Neural progenitor cell (in vitro differentiated cells): ENCODE data around the gene EDEM2. TPM values are rescaled to one million over a fixed set of nuclear protein-coding genes. Genes with fewer than 3 reads are reported as not detected.
"Not testable (repeated sequence)": the region's sequence is repeated elsewhere in the genome, so short reads cannot be mapped to it uniquely, and the experiment has no call there.

Experiments used
- DNase-seq: peaks from one replicate; pipeline ENCODE4 v3.0.0-alpha.2; 2016; ENCODE audit warnings: low spot score
- H2AFZ ChIP-seq: fragments of 200-600 bp; sonication (generic); replicated peaks from 2 replicates; pipeline ENCODE4 v1.6.1; 2016; ENCODE audit warnings: antibody characterized with exemption
- H3F3A ChIP-seq: fragments of 200-600 bp; sonication (generic); 2 replicates; pipeline ENCODE4 v1.6.1; 2016; ENCODE audit warnings: antibody characterized with exemption, low read depth
- H3K27ac ChIP-seq: fragments of 200-600 bp; sonication (generic); 2 replicates; pipeline ENCODE4 v1.5.1; 2016; ENCODE audit warnings: mild to moderate bottlenecking
- H3K27me3 ChIP-seq: fragments of 200-600 bp; sonication (generic); 2 replicates; pipeline ENCODE4 v1.6.1; 2016; ENCODE audit warnings: mild to moderate bottlenecking, moderate library complexity
- H3K36me3 ChIP-seq: fragments of 200-600 bp; sonication (generic); 2 replicates; pipeline ENCODE4 v1.5.1; 2016
- H3K4me1 ChIP-seq: fragments of 200-600 bp; sonication (generic); 2 replicates; pipeline ENCODE4 v1.6.1; 2016; ENCODE audit warnings: mixed run types
- H3K4me2 ChIP-seq: fragments of 200-600 bp; sonication (generic); 2 replicates; pipeline ENCODE4 v1.6.1; 2016
- H3K4me3 ChIP-seq: fragments of 200-600 bp; sonication (generic); 2 replicates; pipeline ENCODE4 v1.5.1; 2016
- H3K79me2 ChIP-seq: fragments of 200-600 bp; sonication (generic); 2 replicates; pipeline ENCODE4 v1.6.1; 2016; ENCODE audit warnings: low read depth
- H3K9ac ChIP-seq: fragments of 200-600 bp; sonication (generic); 2 replicates; pipeline ENCODE4 v1.6.1; 2016
- H3K9me3 ChIP-seq: fragments of 200-600 bp; sonication (generic); 2 replicates; pipeline ENCODE4 v1.5.1; 2016; ENCODE audit warnings: low read depth
- H4K20me1 ChIP-seq: fragments of 200-600 bp; sonication (generic); 2 replicates; pipeline ENCODE4 v1.6.1; 2016; ENCODE audit warnings: low read depth
- H3K27ac Mint-ChIP-seq: 3 replicates; pipeline ENCODE4 v1.8.0; 2021; ENCODE audit warnings: mixed read lengths
- H3K27me3 Mint-ChIP-seq: 2 replicates; pipeline ENCODE4 v1.8.0; 2022; ENCODE audit warnings: low read depth, mild to moderate bottlenecking, inconsistent platforms, moderate library complexity, mixed read lengths; ENCODE audit not compliant: insufficient read depth
- H3K36me3 Mint-ChIP-seq: 3 replicates; pipeline ENCODE4 v1.8.0; 2021; ENCODE audit warnings: mixed read lengths
- H3K4me1 Mint-ChIP-seq: 3 replicates; pipeline ENCODE4 v1.8.0; 2021; ENCODE audit warnings: mixed read lengths
- H3K4me3 Mint-ChIP-seq: 3 replicates; pipeline ENCODE4 v1.8.0; 2021; ENCODE audit warnings: mild to moderate bottlenecking, moderate library complexity, mixed read lengths
- H3K9me3 Mint-ChIP-seq: 3 replicates; pipeline ENCODE4 v1.8.0; 2020; ENCODE audit warnings: mixed read lengths
- CTCF ChIP-seq: fragments of 200-600 bp; sonication (generic); IDR thresholded peaks from 2 replicates; pipeline ENCODE4 v1.5.1; 2017; ENCODE audit warnings: antibody characterized with exemption, mild to moderate bottlenecking
- EZH2 ChIP-seq: fragments of 200-600 bp; sonication (generic); IDR thresholded peaks from 2 replicates; pipeline ENCODE4 v1.6.1; 2017; ENCODE audit warnings: antibody characterized with exemption, mild to moderate bottlenecking, moderate library complexity
- EZH2phosphoT487 ChIP-seq: fragments of 200-600 bp; sonication (generic); IDR thresholded peaks from 2 replicates; pipeline ENCODE4 v1.6.1; 2017; ENCODE audit warnings: antibody characterized with exemption
- total RNA-seq: library from RNA; depleted of rRNA; stranded (reverse); fragments of >200 nt; gene quantifications from 2 replicates; pipeline ENCODE4 v1.2.3, GENCODE V29; 2015; ENCODE audit warnings: low replicate concordance

Gene EDEM2
- total RNA-seq, 1 donor from 2014 or later = 9.3 TPM

GRCh38 chr20:35079472-35080347, 67.4 kb downstream of the EDEM2 start:
- Histone ChIP-seq H2AFZ (no peak overlapping the region), H3K4me3 (no peak overlapping the region), H3F3A (peaks cover 1% of the 10 kb centered on the region), H3K4me2 (no peak overlapping the region), H3K36me3 (peaks cover 18% of the 10 kb centered on the region), H3K9ac (no peak overlapping the region), H4K20me1 (peaks cover 25% of the 10 kb centered on the region), H3K79me2 (peaks cover 73% of the 10 kb centered on the region), H3K27ac (no peak overlapping the region), H3K27me3 (no peaks in the 10 kb centered on the region), H3K4me1 (no peaks in the 10 kb centered on the region), H3K9me3 (no peaks in the 10 kb centered on the region)
- Mint-ChIP-seq H3K9me3 (peaks cover 27% of the 10 kb centered on the region), H3K4me1 (no peaks in the 10 kb centered on the region), H3K27me3 (no peaks in the 10 kb centered on the region), H3K4me3 (no peak overlapping the region), H3K36me3 (peaks cover 40% of the 10 kb centered on the region), H3K27ac (no peak overlapping the region)
- DNase-seq = no peak
- TF ChIP-seq EZH2phosphoT487 (no peak), CTCF (no peak), EZH2 (no peak)

GRCh38 chr20:35077872-35078271, 69.3 kb downstream of the EDEM2 start:
- no peaks in the 10 kb centered on the region for H3K4me1 ChIP-seq
- no peaks in the 10 kb centered on the region for H3K27me3 ChIP-seq
- no peak overlapping the region for H3K4me2 ChIP-seq
- TF ChIP-seq EZH2phosphoT487 (no peak), CTCF (no peak), EZH2 (no peak)
- no peak for DNase-seq
- Mint-ChIP-seq H3K4me3 (no peak overlapping the region), H3K27ac (no peak overlapping the region), H3K36me3 (peaks cover 54% of the 10 kb centered on the region), H3K27me3 (no peaks in the 10 kb centered on the region), H3K9me3 (peaks cover 41% of the 10 kb centered on the region), H3K4me1 (no peaks in the 10 kb centered on the region)
- no peak overlapping the region for H3K27ac ChIP-seq
- H3K36me3 ChIP-seq = peaks cover 18% of the 10 kb centered on the region
- H3K9me3 ChIP-seq = no peaks in the 10 kb centered on the region
- H2AFZ ChIP-seq = no peak overlapping the region
- H3K4me3 ChIP-seq = no peak overlapping the region
- H4K20me1 ChIP-seq = peaks cover 22% of the 10 kb centered on the region
- H3K79me2 ChIP-seq = peaks cover 56% of the 10 kb centered on the region
- H3F3A ChIP-seq = no peaks in the 10 kb centered on the region
- no peak overlapping the region for H3K9ac ChIP-seq

- Mint-ChIP-seq H3K4me3 (no peak overlapping the region), H3K9me3 (peaks cover 46% of the 10 kb centered on the region), H3K27me3 (no peaks in the 10 kb centered on the region), H3K4me1 (no peaks in the 10 kb centered on the region), H3K36me3 (peaks cover 58% of the 10 kb centered on the region), H3K27ac (no peak overlapping the region)
- Histone ChIP-seq H3K27me3 (no peaks in the 10 kb centered on the region), H3F3A (no peaks in the 10 kb centered on the region), H3K36me3 (peaks cover 18% of the 10 kb centered on the region), H3K4me1 (no peaks in the 10 kb centered on the region), H3K9me3 (no peaks in the 10 kb centered on the region), H4K20me1 (peaks cover 22% of the 10 kb centered on the region), H2AFZ (no peak overlapping the region), H3K79me2 (peaks cover 50% of the 10 kb centered on the region), H3K9ac (no peak overlapping the region), H3K27ac (no peak overlapping the region), H3K4me3 (no peak overlapping the region), H3K4me2 (no peak overlapping the region)
- DNase-seq = no peak
- TF ChIP-seq EZH2 (no peak), CTCF (no peak), EZH2phosphoT487 (no peak)
Observed at GRCh38 chr20:35077341-35077740, 69.8 kb downstream of the EDEM2 start.

- not testable (repeated sequence) for H3K4me1 ChIP-seq, H3K27me3 ChIP-seq, H3F3A ChIP-seq, H2AFZ ChIP-seq, H3K4me3 Mint-ChIP-seq, H3K27me3 Mint-ChIP-seq, H3K9me3 ChIP-seq, H3K4me2 ChIP-seq, H3K36me3 ChIP-seq, H3K27ac ChIP-seq, DNase-seq, H3K4me3 ChIP-seq, H3K9ac ChIP-seq, H3K4me1 Mint-ChIP-seq, H3K27ac Mint-ChIP-seq
- Histone ChIP-seq H3K79me2 (peaks cover 30% of the 10 kb centered on the region), H4K20me1 (peaks cover 14% of the 10 kb centered on the region)
- Mint-ChIP-seq H3K9me3 (peaks cover 37% of the 10 kb centered on the region), H3K36me3 (peaks cover 56% of the 10 kb centered on the region)
Observed at GRCh38 chr20:35071436-35072153, 75.5 kb downstream of the EDEM2 start.
